ELF-1 (cell line): ENCODE measurements around the gene MYO7B.
"Not testable (repeated sequence)": the region's sequence is repeated elsewhere in the genome, so short reads cannot be mapped to it uniquely, and the experiment has no call there.

ENCODE experiments used
- DNase-seq: peaks from one replicate; pipeline ENCODE4 v3.0.0-alpha.2; 2016; ENCODE audit warnings: low read depth, low spot score

Gene MYO7B

GRCh38 chr2:127523269-127523939 lies 12.1 kb upstream of the MYO7B start:
- no peak for DNase-seq

- DNase-seq: not testable (repeated sequence)
Measured at GRCh38 chr2:127524198-127524834, 11.2 kb upstream of the MYO7B start.

DNA sequence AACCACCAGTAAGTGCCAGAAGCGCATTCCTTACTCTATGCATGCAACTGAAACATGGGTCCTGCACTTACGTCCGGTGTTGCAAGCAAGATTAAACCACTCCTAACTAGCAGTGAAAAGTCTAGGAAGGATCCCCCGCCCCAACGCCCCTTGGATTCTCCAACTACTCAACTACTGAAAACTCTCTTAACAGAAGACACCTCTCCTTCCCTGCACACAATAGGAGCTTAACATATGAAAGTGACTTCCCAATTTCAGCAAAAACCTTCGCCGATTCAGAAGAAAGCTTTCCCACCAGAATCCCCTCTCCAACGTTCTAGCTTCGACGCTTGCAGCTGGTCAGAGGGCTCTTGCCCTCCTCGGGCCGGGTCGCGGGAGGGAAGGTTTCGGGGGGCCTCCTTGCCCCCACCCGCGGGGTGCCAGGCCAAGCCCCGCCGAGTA lies 9.8 kb upstream of the MYO7B start:
- DNase-seq: peak; percentile 72

DNA sequence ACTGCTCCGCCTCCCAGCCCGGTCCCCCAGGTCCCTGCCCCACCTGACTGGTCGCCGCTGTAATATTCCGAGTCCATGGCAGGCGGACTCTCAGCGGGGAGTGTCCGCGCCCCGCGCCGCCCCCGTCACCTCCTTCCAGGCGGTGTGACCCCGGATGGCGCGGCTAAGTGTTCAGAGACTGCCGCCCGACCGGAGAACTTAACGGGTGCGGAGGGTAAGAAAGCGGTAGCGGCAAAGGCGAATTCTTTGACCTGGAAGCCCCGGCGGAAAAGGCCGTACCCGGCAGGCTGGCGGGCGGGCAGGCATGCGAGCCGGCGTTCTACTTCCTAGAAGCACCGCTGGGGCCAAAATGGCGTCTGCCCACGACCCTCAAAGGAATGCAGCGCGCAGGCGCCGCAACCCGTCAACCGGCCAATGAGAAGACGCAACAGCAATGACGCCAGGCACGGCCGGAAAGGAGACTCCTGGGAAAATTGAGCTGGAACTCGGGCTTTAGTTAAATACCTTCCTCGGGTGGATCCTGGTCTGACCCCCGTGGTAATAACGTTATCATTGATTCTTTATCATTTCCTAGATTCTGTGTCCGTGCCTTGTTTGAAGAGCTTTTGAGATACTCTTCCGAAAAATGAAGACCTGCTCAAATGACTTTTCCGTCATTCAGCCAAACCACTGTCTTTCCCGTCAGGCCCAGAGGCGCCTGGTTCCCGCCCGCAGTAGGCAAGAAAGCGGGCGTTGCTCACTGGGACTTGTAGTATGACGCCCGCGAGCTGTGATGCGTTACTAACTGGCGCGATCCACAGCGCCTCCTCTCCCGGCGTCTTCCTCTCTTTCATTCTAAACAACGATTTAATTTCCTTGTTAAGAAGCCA lies 9.1 kb upstream of the MYO7B start, which contains the start of gene IWS1:
TSS of gene IWS1 (minus strand) at position 358 of the 869 bp plus-strand sequence. CDS start at position 77, 281 bp downstream.
- peak; percentile 97 for DNase-seq

DNA sequence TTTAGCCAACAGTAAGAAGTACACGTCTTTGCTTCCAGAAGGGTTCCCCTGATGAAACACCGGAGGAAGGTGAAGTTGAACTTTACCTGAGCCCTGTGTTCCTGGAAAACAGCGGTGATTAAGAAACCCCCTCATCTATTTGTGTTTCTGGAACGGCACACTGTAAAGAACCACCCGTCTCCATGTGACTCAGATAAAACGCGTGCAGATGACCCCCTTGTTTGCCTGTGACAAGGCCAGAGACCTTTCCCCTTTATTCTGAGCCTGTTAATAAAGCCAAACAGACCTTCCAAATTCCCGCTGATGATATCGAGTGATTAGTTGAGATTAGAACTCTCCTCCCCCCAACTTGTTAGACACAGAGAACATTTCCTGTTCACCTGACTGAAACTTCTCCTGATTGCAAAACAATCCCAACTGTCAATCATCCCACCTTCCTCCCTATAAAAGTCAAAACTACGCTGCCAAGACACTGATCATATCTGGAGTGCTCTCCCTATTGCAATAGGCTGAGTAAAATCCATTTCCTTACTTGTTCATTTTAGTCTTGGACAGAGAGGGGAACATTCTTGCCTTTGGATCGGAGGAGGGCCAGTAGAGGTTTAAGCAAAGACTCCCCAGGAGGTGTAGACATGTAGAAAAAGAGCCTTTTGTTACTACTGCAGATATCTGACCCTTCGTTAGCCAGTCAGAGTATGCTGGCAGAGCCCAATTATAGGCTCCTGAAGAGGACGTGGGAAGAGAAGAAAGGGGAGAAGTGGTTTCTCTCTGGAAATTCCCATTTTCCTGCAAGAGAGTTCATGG lies 8.3 kb upstream of the MYO7B start:
- DNase-seq: no peak

DNA sequence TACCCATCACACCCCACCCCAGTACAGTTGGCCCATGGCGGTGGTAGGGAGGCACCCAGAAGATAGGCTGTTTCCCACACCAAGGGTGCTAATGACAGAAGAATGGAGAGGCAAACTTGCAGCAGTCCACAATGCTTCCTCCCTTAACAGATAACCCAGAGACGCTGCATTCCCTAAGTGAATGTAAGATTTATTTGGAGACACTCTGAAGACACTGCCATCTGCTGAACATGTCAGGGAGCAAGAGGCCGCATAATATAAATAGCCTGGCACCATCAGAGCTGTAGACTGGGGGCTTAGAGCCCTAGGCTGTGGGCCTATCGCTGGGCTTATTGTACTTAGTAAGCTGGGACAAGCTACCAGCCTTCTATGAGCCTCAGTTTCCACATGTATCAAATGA lies 7.0 kb upstream of the MYO7B start:
- peak; percentile 27 for DNase-seq

DNA sequence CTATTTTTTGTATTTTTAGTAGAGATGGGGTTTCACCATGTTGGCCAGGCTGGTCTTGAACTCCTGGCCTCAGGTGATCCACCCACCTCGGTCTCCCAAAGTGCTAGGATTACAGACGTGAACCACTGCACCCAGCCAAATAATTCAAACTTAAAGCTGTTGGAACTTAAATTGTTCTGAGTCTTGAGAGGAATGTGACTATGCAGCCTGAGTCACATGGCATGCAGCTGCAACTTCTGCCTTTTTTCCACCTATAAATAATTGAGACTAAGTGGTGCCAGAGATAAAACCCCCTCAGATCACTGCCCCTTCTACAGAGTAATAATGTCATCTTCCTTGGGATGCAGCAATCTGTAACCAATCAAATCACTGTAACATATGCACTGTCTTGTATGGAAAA lies 6.1 kb upstream of the MYO7B start:
- DNase-seq: not testable (repeated sequence)

- no peak for DNase-seq
Measured at GRCh38 chr2:127530245-127531140, 5.0 kb upstream of the MYO7B start.

DNA sequence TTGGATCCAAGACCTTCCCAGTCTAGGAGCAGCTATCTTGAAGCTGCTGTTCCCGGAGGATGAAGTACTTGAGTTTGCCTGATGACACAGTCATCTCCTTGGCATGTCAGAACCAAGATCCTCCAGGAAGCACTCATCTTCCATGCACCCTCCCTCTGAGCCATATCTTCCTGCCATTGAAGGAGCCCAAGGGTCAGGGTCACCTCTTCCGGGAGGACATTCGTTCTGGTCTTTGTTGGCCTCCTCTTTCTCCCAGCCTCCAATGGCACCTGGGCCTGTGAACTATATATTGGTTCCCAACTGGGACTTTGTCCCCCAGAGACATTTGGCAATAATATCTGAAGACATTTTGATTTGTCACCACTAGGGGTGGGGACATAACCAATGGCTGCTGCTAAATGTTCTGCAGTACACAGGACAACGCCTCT lies 4.2 kb upstream of the MYO7B start:
- no peak for DNase-seq

GRCh38 chr2:127532296-127532695 lies 3.2 kb upstream of the MYO7B start:
- no peak for DNase-seq

DNA sequence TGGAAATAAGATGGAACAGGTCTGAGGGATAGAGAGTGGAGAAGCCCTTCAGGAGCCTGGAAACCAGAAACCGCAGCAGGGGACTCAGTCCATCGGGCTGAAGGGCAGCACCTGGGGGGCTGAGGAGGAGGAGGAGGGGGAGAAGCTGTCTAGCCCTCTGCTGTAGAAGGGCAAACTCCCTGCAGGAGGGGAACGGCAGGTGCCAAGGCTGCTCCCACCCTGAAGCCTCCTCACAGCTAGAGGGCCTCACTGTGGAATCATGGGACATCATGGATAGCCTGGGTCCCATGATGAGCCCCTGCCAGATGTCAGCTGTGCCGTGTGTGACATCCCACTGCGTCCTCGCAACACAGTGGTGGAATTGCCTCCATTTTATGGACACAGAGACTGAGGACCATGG lies 435 bp downstream of the MYO7B start:
- no peak for DNase-seq

- DNase-seq: no peak
Measured at GRCh38 chr2:127536707-127537541, 1.4 kb downstream of the MYO7B start.

DNA sequence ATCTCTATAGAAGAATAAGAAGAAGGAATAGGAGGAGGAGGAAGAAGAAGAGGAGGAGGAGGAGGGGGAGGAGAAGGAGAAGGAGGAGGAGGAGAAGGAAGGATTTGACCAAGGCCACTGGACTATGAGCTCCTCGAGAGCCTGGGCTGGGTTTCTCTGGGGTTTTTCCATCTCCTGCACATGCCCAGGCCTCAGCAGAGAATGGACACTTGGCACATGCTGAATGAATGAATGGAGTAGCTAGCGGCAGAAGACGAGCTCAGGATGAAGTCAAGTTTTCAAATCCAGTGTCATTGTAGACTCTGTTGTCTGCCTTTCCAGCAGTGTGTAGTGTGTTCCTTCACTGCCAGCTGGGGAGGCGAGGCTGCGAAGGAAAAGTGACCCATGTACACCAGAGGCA lies 2.2 kb downstream of the MYO7B start:
- DNase-seq: no peak

GRCh38 chr2:127541809-127542208 lies 6.3 kb downstream of the MYO7B start:
- no peak for DNase-seq

GRCh38 chr2:127542231-127542630 lies 6.7 kb downstream of the MYO7B start:
- no peak for DNase-seq

DNA sequence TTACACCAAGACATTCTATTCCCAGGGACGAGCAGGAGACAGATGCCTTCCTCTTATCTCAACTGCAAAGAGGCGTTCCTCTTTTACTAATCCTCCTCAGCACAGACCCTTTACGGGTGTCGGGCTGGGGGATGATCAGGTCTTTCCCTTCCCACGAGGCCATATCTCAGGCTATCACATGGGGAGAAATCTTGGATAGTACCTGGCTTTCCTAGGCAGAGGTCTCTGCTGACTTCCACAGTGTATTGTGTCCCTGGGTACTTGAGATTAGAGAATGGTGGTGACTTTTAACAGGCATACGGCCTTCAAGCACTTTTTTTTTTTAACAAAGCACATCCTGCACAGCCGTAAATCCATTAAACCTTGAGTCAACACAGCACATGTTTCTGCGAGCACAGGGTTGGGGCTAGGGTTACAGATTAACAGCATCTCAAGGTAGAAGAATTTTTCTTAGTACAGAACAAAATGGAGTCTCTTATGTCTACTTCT lies 7.6 kb downstream of the MYO7B start:
- peak; percentile 38 for DNase-seq

GRCh38 chr2:127545189-127545588 lies 9.7 kb downstream of the MYO7B start:
- DNase-seq: no peak

DNA sequence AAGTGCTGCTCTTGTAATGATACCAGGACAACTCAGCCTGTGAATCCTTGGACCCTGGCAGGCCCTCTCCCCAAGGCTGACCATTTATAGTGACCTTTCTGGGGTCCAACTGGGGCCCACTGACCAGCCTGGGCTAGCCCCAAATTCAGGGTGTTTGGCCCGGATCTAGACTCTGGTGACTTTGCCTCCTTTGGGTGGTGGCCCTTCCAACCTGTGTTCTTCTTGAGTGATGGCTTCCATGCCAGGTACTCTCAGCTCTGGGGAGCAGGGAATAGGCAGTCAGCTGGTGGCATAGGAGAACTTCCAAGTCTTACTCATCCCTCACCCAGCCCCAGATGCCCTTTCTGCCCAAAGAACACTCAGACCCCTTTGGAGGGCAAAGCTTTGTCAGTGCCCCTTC lies 10.3 kb downstream of the MYO7B start:
- no peak for DNase-seq

GRCh38 chr2:127546797-127547196 lies 11.3 kb downstream of the MYO7B start:
- DNase-seq: no peak
